Lower leg skin (tissue), 4 donors: ENCODE data around the gene DAND5. TPM values are rescaled to one million over a fixed set of nuclear protein-coding genes. Genes with fewer than 3 reads are reported as not detected.

ENCODE experiments used
- DNase-seq, 2 donors: peaks; one replicate each; pipeline ENCODE4 v3.0.0-alpha.2; 2019; ENCODE audit warnings: low spot score in 2 of 2
- H3K4me3 ChIP-seq: fragments of 200-600 bp; sonication (generic); 2 replicates; pipeline ENCODE4 v1.5.1; 2017; ENCODE audit warnings: mild to moderate bottlenecking, low read depth; ENCODE audit not compliant: poor library complexity, severe bottlenecking
- POLR2A ChIP-seq, 2 donors: fragments of 450-650 bp; IDR thresholded peaks; one replicate each; pipeline ENCODE4 v1.6.1; 2016 to 2017; ENCODE audit warnings: antibody characterized with exemption in 2 of 2, mild to moderate bottlenecking in 1 of 2, moderate library complexity in 1 of 2
- WGBS, 2 donors: methylation state at CpG; one replicate each; pipeline ENCODE4 v1.1.5; 2018; 5-methylcytosine and 5-hydroxymethylcytosine counted together
- intact Hi-C: fragments of 100-400 bp; cut with DNase I; formaldehyde crosslinking; loops from one replicate; pipeline ENCODE4 v1.15.0; 2023; ENCODE audit warnings: low total_unique reads
- total RNA-seq, 4 donors: library from RNA; depleted of rRNA; stranded (reverse); fragments of >200 nt; gene quantifications; one replicate each; pipeline ENCODE4 v1.1.0, GENCODE V29; 2016
- TF ChIP-seq, protein P1 (sequence below), 3 donors: fragments of 450-650 bp; IDR thresholded peaks; one replicate each; pipeline ENCODE4 v1.5.1; 2016; ENCODE audit warnings: antibody characterized with exemption in 3 of 3, mild to moderate bottlenecking in 3 of 3, moderate library complexity in 2 of 3

The DAND5 gene
- total RNA-seq, 4 donors from 2014 or later, result 0.32 TPM; not detected in 3

DNA sequence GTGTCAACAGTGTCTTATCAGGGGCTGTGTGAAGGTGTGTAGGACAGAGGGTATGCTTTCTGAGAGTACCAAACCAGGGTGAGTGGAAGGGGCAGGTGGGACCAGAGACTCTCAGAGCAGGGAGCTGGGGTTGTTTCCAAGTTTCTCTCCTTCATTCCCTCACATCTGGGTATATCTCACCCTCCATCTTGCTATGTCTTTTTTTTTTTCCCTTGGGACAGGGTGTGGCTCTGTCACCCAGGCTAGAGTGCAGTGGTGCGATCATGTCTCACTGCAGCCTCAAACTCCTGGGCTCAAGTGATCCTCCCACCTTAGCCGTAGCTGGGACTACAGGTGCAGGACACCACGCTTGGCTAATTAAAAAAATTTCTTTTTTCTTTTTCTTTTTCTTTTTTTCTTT is 10.6 kb downstream of the DAND5 start:
- 72 to 80% methylated on average over 3 of the region's 3 CpGs for WGBS, 2 donors
- intact Hi-C loops, result loop anchor here (5.0 to 10.0 kb wide), 3 partner anchors 85 to 285 kb away; no protein-coding TSS in a partner anchor
- DNase-seq, result no peak
- TF ChIP-seq, protein P1, sequence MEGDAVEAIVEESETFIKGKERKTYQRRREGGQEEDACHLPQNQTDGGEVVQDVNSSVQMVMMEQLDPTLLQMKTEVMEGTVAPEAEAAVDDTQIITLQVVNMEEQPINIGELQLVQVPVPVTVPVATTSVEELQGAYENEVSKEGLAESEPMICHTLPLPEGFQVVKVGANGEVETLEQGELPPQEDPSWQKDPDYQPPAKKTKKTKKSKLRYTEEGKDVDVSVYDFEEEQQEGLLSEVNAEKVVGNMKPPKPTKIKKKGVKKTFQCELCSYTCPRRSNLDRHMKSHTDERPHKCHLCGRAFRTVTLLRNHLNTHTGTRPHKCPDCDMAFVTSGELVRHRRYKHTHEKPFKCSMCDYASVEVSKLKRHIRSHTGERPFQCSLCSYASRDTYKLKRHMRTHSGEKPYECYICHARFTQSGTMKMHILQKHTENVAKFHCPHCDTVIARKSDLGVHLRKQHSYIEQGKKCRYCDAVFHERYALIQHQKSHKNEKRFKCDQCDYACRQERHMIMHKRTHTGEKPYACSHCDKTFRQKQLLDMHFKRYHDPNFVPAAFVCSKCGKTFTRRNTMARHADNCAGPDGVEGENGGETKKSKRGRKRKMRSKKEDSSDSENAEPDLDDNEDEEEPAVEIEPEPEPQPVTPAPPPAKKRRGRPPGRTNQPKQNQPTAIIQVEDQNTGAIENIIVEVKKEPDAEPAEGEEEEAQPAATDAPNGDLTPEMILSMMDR (IDR thresholded peaks at IDR 0.05), result no peak
- no peak for TF ChIP-seq POLR2A (IDR thresholded peaks at IDR 0.05)
- H3K4me3 ChIP-seq, result no peak overlapping the region

DNA sequence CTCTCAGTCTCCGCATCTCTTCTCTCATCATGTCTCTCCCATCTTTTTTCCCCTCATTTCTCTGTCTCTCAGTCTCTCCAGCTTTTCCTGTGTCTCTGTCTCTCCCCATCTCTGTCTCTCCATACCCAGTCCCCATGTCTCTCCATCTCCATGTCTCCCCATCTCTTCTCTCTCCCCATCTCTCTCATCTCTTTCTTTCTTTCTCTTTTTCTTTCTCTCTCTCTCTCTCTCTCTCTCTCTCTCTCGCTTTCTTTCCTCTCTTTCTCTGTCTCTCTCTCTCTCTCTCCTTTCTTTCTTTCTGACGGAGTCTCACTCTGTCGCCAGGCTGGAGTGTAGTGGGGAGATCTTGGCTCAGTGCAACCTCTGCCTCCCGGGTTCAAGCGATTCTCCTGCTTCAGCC is 13.3 kb downstream of the DAND5 start:
- DNase-seq, result no peak
- intact Hi-C loops, result loop anchor here (10.0 kb wide), 1 partner anchor 82 kb away; no protein-coding TSS in a partner anchor
- WGBS, 2 donors, result 91 to 96% methylated on average over 6 of the region's 6 CpGs
- no peak for TF ChIP-seq POLR2A (IDR thresholded peaks at IDR 0.05)
- TF ChIP-seq, protein P1 (IDR thresholded peaks at IDR 0.05), result no peak
- H3K4me3 ChIP-seq, result no peak overlapping the region

DNA sequence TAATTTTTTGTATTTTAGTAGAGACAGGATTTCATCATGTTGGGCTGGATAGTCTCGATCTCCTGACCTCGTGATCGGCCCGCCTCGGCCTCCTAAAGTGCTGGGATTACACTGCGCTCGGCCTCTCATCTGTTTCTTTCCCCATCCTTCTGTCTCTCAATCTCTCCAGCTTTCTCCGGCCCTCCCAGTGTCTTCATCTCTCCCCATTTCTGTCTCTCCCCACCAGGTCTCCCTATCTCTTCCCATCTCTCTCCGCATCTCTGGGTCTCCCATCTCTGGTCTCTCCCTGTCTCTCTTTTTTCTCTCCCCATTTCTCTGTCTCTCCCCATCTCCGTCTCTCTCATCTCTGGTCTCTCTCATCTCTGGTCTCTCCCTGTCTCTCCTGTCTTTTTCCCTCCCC is 13.7 kb downstream of the DAND5 start:
- intact Hi-C loops, result loop anchor here (10.0 kb wide), 1 partner anchor 82 kb away; no protein-coding TSS in a partner anchor
- H3K4me3 ChIP-seq, result no peak overlapping the region
- TF ChIP-seq, protein P1 (IDR thresholded peaks at IDR 0.05), result no peak
- no peak for TF ChIP-seq POLR2A (IDR thresholded peaks at IDR 0.05)
- 44 to 52% methylated on average over 10 of the region's 10 CpGs for WGBS, 2 donors
- DNase-seq, result no peak

DNA sequence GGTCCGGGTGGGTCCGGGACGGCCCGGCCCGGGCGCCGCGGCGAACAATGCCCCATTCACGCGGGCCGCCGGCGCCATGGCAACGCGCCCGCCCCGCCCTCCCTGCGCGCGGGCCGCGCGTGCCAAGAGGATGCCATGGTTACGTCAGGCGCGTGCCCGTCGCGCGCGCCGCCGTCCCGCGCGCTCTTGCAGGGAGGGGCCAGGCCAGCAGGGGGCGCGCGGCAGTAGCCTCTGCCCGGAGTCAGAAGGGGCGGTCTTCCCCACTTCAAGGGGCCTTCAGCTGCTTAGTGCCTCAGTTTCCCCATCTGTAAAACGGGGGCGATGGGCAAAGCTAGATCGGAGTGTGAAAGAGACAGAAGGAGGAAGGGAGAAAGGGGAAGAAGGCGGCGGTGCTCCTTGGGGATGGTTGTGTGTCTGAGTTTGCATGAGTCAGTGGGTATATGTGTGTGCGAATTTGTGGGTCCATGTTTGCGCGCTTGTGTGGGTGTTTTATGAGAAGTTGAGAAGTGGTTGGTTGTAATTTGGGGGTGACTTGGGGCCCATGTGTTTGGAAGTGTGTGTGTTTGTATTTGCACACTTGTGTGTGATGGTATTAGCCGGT is 14.3 kb downstream of the DAND5 start:
- no peak for DNase-seq
- TF ChIP-seq, protein P1 (IDR thresholded peaks at IDR 0.05), result peak in 1 of 3 donors; percentile 70
- no peak for TF ChIP-seq POLR2A (IDR thresholded peaks at IDR 0.05)
- intact Hi-C loops, result loop anchor here (10.0 kb wide), 1 partner anchor 81 kb away; no protein-coding TSS in a partner anchor
- H3K4me3 ChIP-seq, result no peak overlapping the region
- WGBS, 2 donors, result 10 to 13% methylated on average over 37 to 43 of the region's 51 CpGs

DNA sequence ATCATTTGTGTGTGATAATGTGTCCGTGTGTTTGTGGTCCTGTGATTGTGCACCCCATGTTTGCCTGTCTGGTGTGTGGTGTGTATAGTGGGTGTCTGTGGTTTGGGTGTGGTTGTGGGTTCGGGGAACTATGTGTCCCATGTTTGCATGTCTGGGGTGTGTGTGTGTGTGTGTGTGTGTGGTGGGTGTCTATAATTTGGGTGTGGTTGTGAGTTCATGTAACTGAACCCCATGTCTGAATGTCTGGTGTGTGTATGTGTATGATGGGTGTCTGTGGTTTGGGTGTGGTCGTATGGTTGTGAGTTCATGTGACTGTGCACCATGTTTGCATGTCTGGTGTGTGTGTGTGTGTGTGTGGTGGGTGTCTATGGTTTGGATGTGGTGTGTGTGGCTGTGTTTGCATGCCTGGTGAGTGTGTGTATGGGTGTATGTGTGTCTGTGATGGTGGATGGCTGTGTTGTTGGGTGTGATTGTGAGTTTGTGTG is 14.8 kb downstream of the DAND5 start:
- H3K4me3 ChIP-seq, result no peak overlapping the region
- TF ChIP-seq, protein P1 (IDR thresholded peaks at IDR 0.05), result no peak
- TF ChIP-seq POLR2A (IDR thresholded peaks at IDR 0.05), result no peak
- DNase-seq, result no peak
- intact Hi-C loops, result loop anchor here (10.0 kb wide), 1 partner anchor 81 kb away; no protein-coding TSS in a partner anchor
- WGBS, 2 donors, result 59 to 61% methylated on average over 3 of the region's 3 CpGs
